DND-41 (cell line): Measurements from ENCODE around the gene NOL9.

Experiments used
- ATAC-seq: fragments of 200-7000 bp; cut with Tn5 transposase; 3 replicates; pipeline ENCODE4 v1.9.1; 2021; ENCODE audit warnings: low read depth; ENCODE audit not compliant: insufficient read depth
- DNase-seq: peaks from one replicate; pipeline ENCODE4 v3.0.0-alpha.2; 2020
- H2AFZ ChIP-seq: 2 replicates; pipeline ENCODE4 v1.6.0; 2012; ENCODE audit warnings: low read depth, low read length
- H3K27ac ChIP-seq: 2 replicates; pipeline ENCODE4 v1.5.1; 2012; ENCODE audit warnings: low read length, inconsistent platforms
- H3K27me3 ChIP-seq: fragments of 200-600 bp; sonication (generic); 2 replicates; pipeline ENCODE4 v1.6.0; 2012; ENCODE audit warnings: low read length, mild to moderate bottlenecking, inconsistent platforms; ENCODE audit not compliant: insufficient read depth, poor library complexity
- H3K36me3 ChIP-seq: 2 replicates; pipeline ENCODE4 v1.5.1; 2012; ENCODE audit warnings: low read length, inconsistent platforms; ENCODE audit not compliant: insufficient read depth
- H3K4me1 ChIP-seq: 2 replicates; pipeline ENCODE4 v1.5.1; 2012; ENCODE audit warnings: mild to moderate bottlenecking, low read length; ENCODE audit not compliant: insufficient read depth
- H3K4me2 ChIP-seq: 2 replicates; pipeline ENCODE4 v1.6.0; 2012; ENCODE audit warnings: mild to moderate bottlenecking, moderate library complexity, low read length, inconsistent platforms; ENCODE audit not compliant: insufficient read depth
- H3K4me3 ChIP-seq, 2 experiments: fragments of 200-600 bp in 1 of 2; shearing (Covaris generic) in 1 of 2; 2 replicates each; pipeline ENCODE4 v1.5.1; 2012 to 2016; ENCODE audit warnings: inconsistent platforms in 2 of 2, low read length in 2 of 2, mild to moderate bottlenecking in 2 of 2, low read depth in 1 of 2, moderate library complexity in 1 of 2
- H3K79me2 ChIP-seq: 2 replicates; pipeline ENCODE4 v1.6.0; 2012; ENCODE audit warnings: low read length, inconsistent platforms; ENCODE audit not compliant: insufficient read depth
- H3K9ac ChIP-seq: 2 replicates; pipeline ENCODE4 v1.6.0; 2012; ENCODE audit warnings: low read depth, mild to moderate bottlenecking, inconsistent platforms, low read length, moderate library complexity
- H3K9me3 ChIP-seq: 2 replicates; pipeline ENCODE4 v1.5.1; 2012; ENCODE audit warnings: low read length, moderate library complexity, mild to moderate bottlenecking, inconsistent platforms; ENCODE audit not compliant: insufficient read depth, severe bottlenecking
- H4K20me1 ChIP-seq: 2 replicates; pipeline ENCODE4 v1.6.0; 2012; ENCODE audit warnings: low read length; ENCODE audit not compliant: insufficient read depth
- CTCF ChIP-seq: IDR thresholded peaks from 2 replicates; pipeline ENCODE4 v1.5.1; 2012; ENCODE audit warnings: borderline replicate concordance, low read length, moderate library complexity, mild to moderate bottlenecking; ENCODE audit not compliant: poor library complexity, severe bottlenecking; ENCODE audit errors: extremely low read depth
- EZH2 ChIP-seq: IDR thresholded peaks from 3 replicates; pipeline ENCODE4 v1.6.1; 2012; ENCODE audit warnings: borderline replicate concordance, low read depth, mild to moderate bottlenecking, moderate library complexity, low read length, inconsistent platforms; ENCODE audit not compliant: severe bottlenecking

NOL9 gene

DNA sequence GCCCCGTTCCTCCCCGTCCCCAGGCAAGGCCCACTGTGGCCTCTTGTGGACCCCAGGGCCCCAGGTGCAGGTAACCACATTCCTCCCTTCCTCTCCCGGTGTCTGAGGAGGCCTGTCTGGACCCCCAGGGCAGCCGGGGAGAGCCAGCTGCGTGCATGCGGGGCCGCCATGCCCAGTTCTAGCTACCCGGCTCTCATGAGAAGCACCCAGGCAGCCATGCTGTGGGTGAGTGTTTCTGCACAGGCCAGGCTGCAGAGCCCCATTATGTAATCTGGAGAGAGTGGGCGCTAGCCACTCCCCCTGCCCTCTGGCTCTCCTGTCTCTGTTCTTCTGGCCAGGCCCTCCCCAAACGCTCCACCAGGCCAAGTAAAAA, 44.4 kb downstream of the NOL9 start:
- Histone ChIP-seq H3K4me3 (no peak overlapping the region), H3K36me3 (no peaks in the 10 kb centered on the region), H3K4me1 (no peaks in the 10 kb centered on the region), H3K27ac (no peak overlapping the region), H4K20me1 (peaks cover 12% of the 10 kb centered on the region; the same call in 1 of the 2 replicates), H3K9ac (no peak overlapping the region), H3K4me2 (no peak overlapping the region), H3K9me3 (no peaks in the 10 kb centered on the region), H3K79me2 (no peaks in the 10 kb centered on the region), H2AFZ (no peak overlapping the region), H3K27me3 (no peaks in the 10 kb centered on the region)
- no peak for TF ChIP-seq EZH2
- no peak for TF ChIP-seq CTCF
- DNase-seq (no peak), ATAC-seq (no peak)

DNA sequence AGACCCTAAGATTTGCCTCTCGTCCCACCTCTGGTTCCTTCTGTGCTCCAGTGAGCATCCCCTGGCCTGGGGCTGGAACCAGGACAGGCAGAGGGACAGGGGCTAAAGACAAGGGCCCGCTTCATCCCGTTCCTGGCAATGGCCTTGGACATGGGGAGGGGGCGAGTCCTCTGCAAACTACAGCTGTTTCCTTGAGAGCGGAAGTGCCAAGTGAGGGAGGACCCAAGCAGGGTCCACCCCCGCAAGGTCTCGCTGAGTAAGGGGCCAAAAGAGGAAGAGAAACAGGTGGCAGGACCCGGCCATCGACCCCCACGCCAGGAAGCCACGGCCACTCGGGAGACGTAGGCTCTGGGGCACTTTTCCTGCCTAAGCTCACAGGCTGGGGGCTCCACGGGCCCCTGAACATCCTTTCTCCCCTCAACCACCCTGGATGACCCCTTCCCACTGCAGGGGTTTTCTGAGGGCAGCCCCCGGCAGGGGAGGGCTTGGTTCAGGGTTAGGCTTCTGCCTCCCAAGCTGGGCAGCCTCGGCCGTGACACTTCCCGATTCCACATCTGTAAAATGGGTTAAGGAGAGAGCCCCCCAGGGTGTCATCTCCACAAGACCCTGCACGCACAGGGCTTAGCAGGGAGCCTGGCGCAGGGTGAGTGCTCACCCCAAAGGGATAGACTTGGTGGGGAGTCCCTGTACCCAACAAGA, 44.9 kb downstream of the NOL9 start:
- no peak overlapping the region for H3K4me2 ChIP-seq
- H3K9me3 ChIP-seq = no peaks in the 10 kb centered on the region
- H3K9ac ChIP-seq = no peak overlapping the region
- H3K27me3 ChIP-seq = no peaks in the 10 kb centered on the region
- H3K4me1 ChIP-seq = no peaks in the 10 kb centered on the region
- no peak for DNase-seq
- TF ChIP-seq CTCF = no peak
- TF ChIP-seq EZH2 = no peak
- H4K20me1 ChIP-seq = peaks cover 12% of the 10 kb centered on the region; the same call in 1 of the 2 replicates
- H3K4me3 ChIP-seq = no peak overlapping the region
- H2AFZ ChIP-seq = no peak overlapping the region
- no peaks in the 10 kb centered on the region for H3K79me2 ChIP-seq
- H3K27ac ChIP-seq = no peak overlapping the region
- no peaks in the 10 kb centered on the region for H3K36me3 ChIP-seq
- no peak for ATAC-seq

GRCh38 chr1:6508816-6509189, 45.5 kb downstream of the NOL9 start:
- H3K4me3 ChIP-seq = no peak overlapping the region
- H3K4me2 ChIP-seq = no peak overlapping the region
- TF ChIP-seq EZH2 (no peak), CTCF (no peak)
- DNase-seq = no peak
- no peaks in the 10 kb centered on the region for H3K9me3 ChIP-seq
- ATAC-seq = no peak
- no peaks in the 10 kb centered on the region for H3K4me1 ChIP-seq
- no peaks in the 10 kb centered on the region for H3K27me3 ChIP-seq
- H4K20me1 ChIP-seq = peaks cover 12% of the 10 kb centered on the region; the same call in 1 of the 2 replicates
- no peak overlapping the region for H2AFZ ChIP-seq
- H3K36me3 ChIP-seq = no peaks in the 10 kb centered on the region
- no peak overlapping the region for H3K27ac ChIP-seq
- no peaks in the 10 kb centered on the region for H3K79me2 ChIP-seq
- no peak overlapping the region for H3K9ac ChIP-seq
